ENCODE measurements around the gene IDI2. TPM values are rescaled to one million over a fixed set of nuclear protein-coding genes. Genes with fewer than 3 reads are reported as not detected.

Gene IDI2
- total and polyA plus RNA-seq, 2 of the 13 experiments (the other 11 are each of a cell fraction or from before 2014, with no cell fraction given) = not detected

DNA sequence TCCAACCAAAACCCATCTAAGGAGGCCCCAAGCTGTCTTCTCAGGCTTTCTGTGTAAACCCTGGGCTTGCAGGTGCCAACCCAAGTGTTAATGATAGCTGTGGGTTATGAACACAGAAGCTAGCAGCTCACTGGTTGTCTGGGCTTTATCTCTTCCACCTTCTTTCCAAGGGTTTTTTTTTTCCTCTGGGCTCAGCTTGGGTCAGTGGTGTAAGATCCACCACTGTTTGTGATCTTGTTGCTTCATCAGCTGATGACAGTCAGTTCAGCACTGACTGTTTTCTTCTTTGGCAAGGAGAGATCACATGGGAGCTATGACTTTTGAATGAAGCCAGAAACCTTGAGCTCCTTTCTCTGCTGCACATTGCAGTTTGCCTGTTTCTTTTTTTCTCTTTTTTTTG, 32.8 kb downstream of the IDI2 start:
- in situ Hi-C loops (cut with HindIII; ENCODE audit: extremely low pct_ligation_motif_present, low pct_unique_long_range_greater_than_20kb) (no loop called here), intact Hi-C loops (cut with micrococcal nuclease; ENCODE audit: unreplicated experiment) (no loop called here)
- H3K4me1 ChIP-seq (ENCODE audit: insufficient read depth, low read length) = peaks cover 22% of the 10 kb centered on the region
- no peak for ATAC-seq
- H3K4me3 ChIP-seq (replicated peaks in 1 of 3; ENCODE audit: insufficient read depth in 1 of 3, low read depth in 2 of 3, low read length in 3 of 3) = no peak overlapping the region
- ChIA-PET POLR2A (interaction anchor here (0.7 to 1.5 kb wide), 3 partner anchors 11 to 62 kb away, joined by 3 to 5 read pairs (median 3); partner anchors contain the start of genes IDI1 and LARP4B), CTCF (ENCODE audit: low intra/inter-chr PET ratio, low total read pairs) (no interaction called here)
- H4K20me1 ChIP-seq (ENCODE audit: insufficient read depth, low read length) = peaks cover 12% of the 10 kb centered on the region
- H3K27ac ChIP-seq (ENCODE audit: extremely low read length, insufficient read depth, low read length) = no peak overlapping the region
- peaks cover 51% of the 10 kb centered on the region for H3K79me2 ChIP-seq (ENCODE audit: insufficient read depth, low read length)
- H3K4me2 ChIP-seq (ENCODE audit: low read depth, low read length) = no peak overlapping the region
- TF ChIP-seq ZFX (CRISPR knock-in tag; IDR thresholded peaks at IDR 0.05; ENCODE audit: low read depth) (no peak), CEBPB (IDR thresholded peaks at IDR 0.05; ENCODE audit: borderline replicate concordance, low read depth, low read length) (peak; percentile 47; the same call in 1 of the 2 replicates)
- no peak overlapping the region for H2AFZ ChIP-seq (ENCODE audit: low read length)
- BruUV-seq (replicated peaks) = no TSS peak
- H3K36me3 ChIP-seq (replicated peaks in 1 of 2; ENCODE audit: control insufficient read depth in 1 of 2, insufficient read depth in 2 of 2, low read length in 2 of 2) = peaks cover 24 to 49% of the 10 kb centered on the region in 2 experiments
- FAIRE-seq = no peak
- H3K9ac ChIP-seq (ENCODE audit: insufficient read depth, low read depth, low read length) = no peak overlapping the region
- H3K27me3 ChIP-seq (ENCODE audit: control insufficient read depth in 1 of 2, insufficient read depth in 2 of 2, low read length in 2 of 2) = no peaks in the 10 kb centered on the region; a peak in 1 of 5 replicates
- H3K9me3 ChIP-seq (ENCODE audit: low read length) = no peaks in the 10 kb centered on the region
- DNase-seq (ENCODE audit: low spot score) = no peak

DNA sequence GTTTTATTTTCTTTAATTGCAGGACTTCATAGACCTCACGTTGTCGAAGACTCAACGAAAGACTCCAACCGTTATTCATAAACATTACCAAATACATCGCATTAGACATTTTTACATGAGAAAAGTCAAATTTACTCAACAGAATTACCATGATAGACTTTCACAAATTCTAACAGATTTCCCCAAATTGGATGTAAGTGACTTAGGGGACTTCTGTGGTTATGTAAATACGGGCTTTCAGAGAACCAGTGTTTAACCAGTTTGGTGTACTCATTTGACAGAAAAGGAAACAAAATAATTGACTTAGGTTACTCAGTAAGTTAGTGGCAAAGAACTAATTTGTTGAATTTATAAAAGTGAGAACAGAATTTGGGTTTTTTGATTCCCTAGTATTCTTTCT, 33.2 kb downstream of the IDI2 start:
- H3K27me3 ChIP-seq (ENCODE audit: control insufficient read depth in 1 of 2, insufficient read depth in 2 of 2, low read length in 2 of 2) = no peaks in the 10 kb centered on the region; a peak in 1 of 5 replicates
- H2AFZ ChIP-seq (ENCODE audit: low read length) = no peak overlapping the region
- no TSS peak for BruUV-seq (replicated peaks)
- DNase-seq (ENCODE audit: low spot score) (no peak), FAIRE-seq (no peak), ATAC-seq (no peak)
- H3K4me3 ChIP-seq (replicated peaks in 1 of 3; ENCODE audit: insufficient read depth in 1 of 3, low read depth in 2 of 3, low read length in 3 of 3) = no peak overlapping the region
- no peak overlapping the region for H3K27ac ChIP-seq (ENCODE audit: extremely low read length, insufficient read depth, low read length)
- peaks cover 55% of the 10 kb centered on the region for H3K79me2 ChIP-seq (ENCODE audit: insufficient read depth, low read length)
- 97% methylated on average over 6 of the region's 6 CpGs for WGBS (ENCODE audit: low lambda C conversion rate)
- no peaks in the 10 kb centered on the region for H3K9me3 ChIP-seq (ENCODE audit: low read length)
- CTCF ChIA-PET (ENCODE audit: low intra/inter-chr PET ratio, low total read pairs) = no interaction called here
- peaks cover 12% of the 10 kb centered on the region for H4K20me1 ChIP-seq (ENCODE audit: insufficient read depth, low read length)
- no peak overlapping the region for H3K4me2 ChIP-seq (ENCODE audit: low read depth, low read length)
- H3K36me3 ChIP-seq (replicated peaks in 1 of 2; ENCODE audit: control insufficient read depth in 1 of 2, insufficient read depth in 2 of 2, low read length in 2 of 2) = peaks cover 22 to 45% of the 10 kb centered on the region in 2 experiments
- H3K9ac ChIP-seq (ENCODE audit: insufficient read depth, low read depth, low read length) = no peak overlapping the region
- H3K4me1 ChIP-seq (ENCODE audit: insufficient read depth, low read length) = peaks cover 23% of the 10 kb centered on the region
- intact Hi-C loops (cut with micrococcal nuclease; ENCODE audit: unreplicated experiment) = no loop called here
- POLR2A ChIA-PET = interaction anchor here (0.7 to 1.5 kb wide), 3 partner anchors 12 to 61 kb away, joined by 3 to 5 read pairs (median 3); partner anchors contain the start of genes IDI1 and LARP4B
- in situ Hi-C loops (cut with HindIII; ENCODE audit: extremely low pct_ligation_motif_present, low pct_unique_long_range_greater_than_20kb) = no loop called here
- TF ChIP-seq ZNF264 (CRISPR knock-in tag; IDR thresholded peaks at IDR 0.05) (no peak), ZBTB38 (CRISPR knock-in tag; IDR thresholded peaks at IDR 0.05) (no peak), ZNF772 (CRISPR knock-in tag; IDR thresholded peaks at IDR 0.05) (no peak), HOXA9 (CRISPR knock-in tag; IDR thresholded peaks at IDR 0.05; ENCODE audit: borderline replicate concordance) (no peak), ZNF672 (CRISPR knock-in tag; IDR thresholded peaks at IDR 0.05) (no peak), TEAD2 (CRISPR knock-in tag; IDR thresholded peaks at IDR 0.05) (no peak), PHF8 (CRISPR knock-in tag; IDR thresholded peaks at IDR 0.05) (no peak), RAD21 (CRISPR knock-in tag; IDR thresholded peaks at IDR 0.05) (no peak), ZNF598 (CRISPR knock-in tag; IDR thresholded peaks at IDR 0.05; ENCODE audit: borderline replicate concordance) (no peak), REL (CRISPR knock-in tag; conservative IDR thresholded peaks at IDR 0.05) (no peak), HNRNPLL (IDR thresholded peaks at IDR 0.05; ENCODE audit: low read depth, low read length, poor library complexity, severe bottlenecking) (no peak), GTF3A (CRISPR knock-in tag; conservative IDR thresholded peaks at IDR 0.05) (no peak), ZNF562 (CRISPR knock-in tag; IDR thresholded peaks at IDR 0.05; ENCODE audit: borderline replicate concordance) (no peak), ZNF570 (CRISPR knock-in tag; IDR thresholded peaks at IDR 0.05; ENCODE audit: borderline replicate concordance) (no peak), ZNF446 (CRISPR knock-in tag; IDR thresholded peaks at IDR 0.05) (no peak), IKZF1 (IDR thresholded peaks at IDR 0.05) (no peak)
- TF ChIP-seq, protein P1, sequence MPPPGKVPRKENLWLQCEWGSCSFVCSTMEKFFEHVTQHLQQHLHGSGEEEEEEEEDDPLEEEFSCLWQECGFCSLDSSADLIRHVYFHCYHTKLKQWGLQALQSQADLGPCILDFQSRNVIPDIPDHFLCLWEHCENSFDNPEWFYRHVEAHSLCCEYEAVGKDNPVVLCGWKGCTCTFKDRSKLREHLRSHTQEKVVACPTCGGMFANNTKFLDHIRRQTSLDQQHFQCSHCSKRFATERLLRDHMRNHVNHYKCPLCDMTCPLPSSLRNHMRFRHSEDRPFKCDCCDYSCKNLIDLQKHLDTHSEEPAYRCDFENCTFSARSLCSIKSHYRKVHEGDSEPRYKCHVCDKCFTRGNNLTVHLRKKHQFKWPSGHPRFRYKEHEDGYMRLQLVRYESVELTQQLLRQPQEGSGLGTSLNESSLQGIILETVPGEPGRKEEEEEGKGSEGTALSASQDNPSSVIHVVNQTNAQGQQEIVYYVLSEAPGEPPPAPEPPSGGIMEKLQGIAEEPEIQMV (CRISPR knock-in tag; IDR thresholded peaks at IDR 0.05; ENCODE audit: low read depth) = no peak
- TF ChIP-seq, protein P2, sequence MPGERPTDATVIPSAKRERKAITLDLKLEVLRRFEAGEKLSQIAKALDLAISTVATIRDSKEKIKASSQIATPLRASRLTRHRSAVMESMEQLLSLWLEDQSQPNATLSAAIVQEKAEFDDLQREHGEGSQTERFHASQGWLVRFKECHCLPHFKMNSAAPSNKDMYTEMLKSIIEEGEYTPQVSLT (CRISPR knock-in tag; IDR thresholded peaks at IDR 0.05; ENCODE audit: borderline replicate concordance, low read depth) = no peak
